ENCODE results near the gene NEMF. TPM values are rescaled to one million over a fixed set of nuclear protein-coding genes. Genes with fewer than 3 reads are reported as not detected.

The NEMF gene
- polyA plus RNA-seq, 1 donor (not counting 4 experiments of a cell fraction or from before 2014, with no cell fraction given), result 55.1 TPM

- Histone ChIP-seq H3K36me3 (ENCODE audit: control insufficient read depth in 2 of 2, extremely low read depth in 1 of 2, insufficient read depth in 2 of 2, low read length in 2 of 2) (peaks cover 3 to 18% of the 10 kb centered on the region in 2 experiments), H3K4me2 (ENCODE audit: control insufficient read depth, extremely low read depth, insufficient read depth, low read depth, low read length) (peak within 1 kb of the TSS; percentile 75), H3K9me1 (ENCODE audit: control insufficient read depth, extremely low read depth, insufficient read depth, low read length) (no peaks in the 10 kb centered on the region), H3K27ac (ENCODE audit: control insufficient read depth, insufficient read depth, low read length) (peak within 1 kb of the TSS; percentile 81), H3K4me3 (ENCODE audit: control insufficient read depth in 2 of 3, extremely low read depth in 1 of 3, insufficient read depth in 2 of 3, low read depth in 1 of 3, low read length in 3 of 3) (peak within 1 kb of the TSS; percentile 94 to 97 (median 96)), H4K20me1 (ENCODE audit: control insufficient read depth, extremely low read depth, insufficient read depth, low read length) (no peaks in the 10 kb centered on the region), H3K9ac (ENCODE audit: control insufficient read depth, extremely low read depth, insufficient read depth, low read length) (peak within 1 kb of the TSS; percentile 91), H2AFZ (ENCODE audit: control insufficient read depth, low read length) (peak within 1 kb of the TSS; percentile 83), H3K9me3 (ENCODE audit: control insufficient read depth, low read depth, low read length) (no peaks in the 10 kb centered on the region), H3K4me1 (ENCODE audit: control insufficient read depth, extremely low read depth, insufficient read depth, low read length) (peaks cover 14% of the 10 kb centered on the region), H3K27me3 (ENCODE audit: control insufficient read depth, extremely low read depth, insufficient read depth, low read length) (no peaks in the 10 kb centered on the region), H3K79me2 (ENCODE audit: control insufficient read depth, insufficient read depth, low read length) (peaks cover 51% of the 10 kb centered on the region)
- DNase-seq (ENCODE audit: low read depth, low spot score), result no peak
- no peak for FAIRE-seq
- TF ChIP-seq EZH2 (IDR thresholded peaks at IDR 0.05; ENCODE audit: low read length) (no peak), CTCF (optimal IDR thresholded peaks at IDR 0.05 in 1 of 3, IDR thresholded peaks at IDR 0.05 in 1 of 3, conservative IDR thresholded peaks at IDR 0.05 in 1 of 3; ENCODE audit: extremely low read depth in 1 of 3, insufficient read depth in 2 of 3, low read length in 3 of 3) (peak in 1 of 3 experiments; percentile 29)
- dilution Hi-C loops (cut with MboI; ENCODE audit: extremely low pct_ligation_motif_present, low sequenced_read_pairs), result no loop called here
Observed at GRCh38 chr14:49892636-49893308, 40.2 kb upstream of the NEMF start, which contains the start of gene ARF6. ARF6 (plus strand) TSS chr14:49893082; CDS start chr14:49893737, 655 bp downstream.

- Histone ChIP-seq H3K79me2 (ENCODE audit: control insufficient read depth, insufficient read depth, low read length) (peaks cover 46% of the 10 kb centered on the region), H3K4me3 (ENCODE audit: control insufficient read depth in 2 of 3, extremely low read depth in 1 of 3, insufficient read depth in 2 of 3, low read depth in 1 of 3, low read length in 3 of 3) (peak overlapping the region; percentile 94 to 97 (median 96)), H3K9ac (ENCODE audit: control insufficient read depth, extremely low read depth, insufficient read depth, low read length) (peak overlapping the region; percentile 91), H3K27ac (ENCODE audit: control insufficient read depth, insufficient read depth, low read length) (peak overlapping the region; percentile 81), H3K4me1 (ENCODE audit: control insufficient read depth, extremely low read depth, insufficient read depth, low read length) (peaks cover 9% of the 10 kb centered on the region), H3K36me3 (ENCODE audit: control insufficient read depth in 2 of 2, extremely low read depth in 1 of 2, insufficient read depth in 2 of 2, low read length in 2 of 2) (peaks cover 3 to 18% of the 10 kb centered on the region in 2 experiments), H3K27me3 (ENCODE audit: control insufficient read depth, extremely low read depth, insufficient read depth, low read length) (no peaks in the 10 kb centered on the region), H3K4me2 (ENCODE audit: control insufficient read depth, extremely low read depth, insufficient read depth, low read depth, low read length) (peak overlapping the region; percentile 75), H2AFZ (ENCODE audit: control insufficient read depth, low read length) (peak overlapping the region; percentile 83), H3K9me1 (ENCODE audit: control insufficient read depth, extremely low read depth, insufficient read depth, low read length) (no peaks in the 10 kb centered on the region), H3K9me3 (ENCODE audit: control insufficient read depth, low read depth, low read length) (no peaks in the 10 kb centered on the region), H4K20me1 (ENCODE audit: control insufficient read depth, extremely low read depth, insufficient read depth, low read length) (no peaks in the 10 kb centered on the region)
- no peak for FAIRE-seq
- TF ChIP-seq CTCF (optimal IDR thresholded peaks at IDR 0.05 in 1 of 3, IDR thresholded peaks at IDR 0.05 in 1 of 3, conservative IDR thresholded peaks at IDR 0.05 in 1 of 3; ENCODE audit: extremely low read depth in 1 of 3, insufficient read depth in 2 of 3, low read length in 3 of 3), result no peak
- no peak for TF ChIP-seq EZH2 (IDR thresholded peaks at IDR 0.05; ENCODE audit: low read length)
- dilution Hi-C loops (cut with MboI; ENCODE audit: extremely low pct_ligation_motif_present, low sequenced_read_pairs), result no loop called here
- DNase-seq (ENCODE audit: low read depth, low spot score), result no peak
Observed at GRCh38 chr14:49892301-49892635, 39.7 kb upstream of the NEMF start.

Measured in keratinocyte (primary cell).